Muscle of leg (tissue), 11 donors: ENCODE data around the gene CHRNE. TPM values are rescaled to one million over a fixed set of nuclear protein-coding genes. Genes with fewer than 3 reads are reported as not detected.
A peak's percentile ranks its signal among the peaks of the same experiment; 100 is the strongest.
"Not testable (repeated sequence)": the region's sequence is repeated elsewhere in the genome, so short reads cannot be mapped to it uniquely, and the experiment has no call there.

Experiments
- DNase-seq: peaks from one replicate; pipeline ENCODE4 v3.0.0; 2013
- H3K27ac ChIP-seq: one replicate; pipeline ENCODE4 v1.5.1; 2013; ENCODE audit warnings: mild to moderate bottlenecking, low read length, control low read depth
- H3K27me3 ChIP-seq: one replicate; pipeline ENCODE4 v1.6.1; 2013; ENCODE audit warnings: low read length; ENCODE audit not compliant: control insufficient read depth, insufficient read depth
- H3K36me3 ChIP-seq: one replicate; pipeline ENCODE4 v1.6.1; 2013; ENCODE audit warnings: low read length; ENCODE audit not compliant: control insufficient read depth, insufficient read depth
- H3K4me1 ChIP-seq: one replicate; pipeline ENCODE4 v1.6.1; 2013; ENCODE audit warnings: low read length; ENCODE audit not compliant: control insufficient read depth, insufficient read depth
- H3K4me3 ChIP-seq: one replicate; pipeline ENCODE4 v1.5.1; 2013; ENCODE audit warnings: low read length, control low read depth
- H3K9me3 ChIP-seq: replicated peaks from 2 replicates; pipeline ENCODE4 v1.6.1; 2013; ENCODE audit warnings: low read depth, low read length; ENCODE audit not compliant: control insufficient read depth
- WGBS: methylation state at CpG from one replicate; pipeline ENCODE4 v1.1.5; 2013; ENCODE audit warnings: missing lambda C conversion rate; ENCODE audit not compliant: insufficient coverage; 5-methylcytosine and 5-hydroxymethylcytosine counted together
- polyA plus RNA-seq, 8 donors: library from polyadenylated mRNA; unstranded; fragments of 120-200 nt; gene quantifications; one replicate each; pipeline versions ENCODE4 v1.2.1 to v1.2.3, GENCODE V29; 2013; ENCODE audit warnings: inconsistent platforms in 1 of 8, low replicate concordance in 1 of 8; ENCODE audit not compliant: insufficient read length in 8 of 8, insufficient read depth in 1 of 8
- total RNA-seq: library from RNA; stranded (reverse); fragments of 120-200 nt; gene quantifications from one replicate; pipeline ENCODE4 v1.2.4, GENCODE V29; 2013

CHRNE gene
- total and polyA plus RNA-seq, 9 donors: 0.53 to 2.5 (median 1.4) TPM

GRCh38 chr17:4863321-4863720 lies 39.6 kb downstream of the CHRNE start:
- peaks cover 15% of the 10 kb centered on the region for H3K4me1 ChIP-seq
- no peak overlapping the region for H3K4me3 ChIP-seq
- H3K27me3 ChIP-seq: no peaks in the 10 kb centered on the region
- no peak for DNase-seq
- H3K27ac ChIP-seq: no peak overlapping the region
- H3K9me3 ChIP-seq: no peaks in the 10 kb centered on the region
- WGBS: 83% methylated on average over 1 of the region's 1 CpG
- peaks cover 13% of the 10 kb centered on the region for H3K36me3 ChIP-seq

- 100% methylated on average over 2 of the region's 4 CpGs for WGBS
- Histone ChIP-seq H3K27ac (no peak overlapping the region), H3K36me3 (peaks cover 13% of the 10 kb centered on the region), H3K27me3 (no peaks in the 10 kb centered on the region), H3K4me3 (no peak overlapping the region), H3K4me1 (peaks cover 20% of the 10 kb centered on the region), H3K9me3 (no peaks in the 10 kb centered on the region)
- DNase-seq: no peak
These were observed 40.2 kb downstream of the CHRNE start for GRCh38 chr17:4862720-4863119.

- peak overlapping the region; percentile 51 for H3K27ac ChIP-seq
- H3K4me3 ChIP-seq: no peak overlapping the region
- H3K4me1 ChIP-seq: peaks cover 28% of the 10 kb centered on the region
- no peaks in the 10 kb centered on the region for H3K27me3 ChIP-seq
- 92% methylated on average over 16 of the region's 16 CpGs for WGBS
- H3K36me3 ChIP-seq: peaks cover 13% of the 10 kb centered on the region
- no peak for DNase-seq
- no peaks in the 10 kb centered on the region for H3K9me3 ChIP-seq
These were observed 41.8 kb downstream of the CHRNE start for GRCh38 chr17:4861052-4861451.

- no peak for DNase-seq
- peaks cover 13% of the 10 kb centered on the region for H3K36me3 ChIP-seq
- WGBS: 84% methylated on average over 7 of the region's 9 CpGs
- no peaks in the 10 kb centered on the region for H3K9me3 ChIP-seq
- H3K4me3 ChIP-seq: no peak overlapping the region
- no peaks in the 10 kb centered on the region for H3K27me3 ChIP-seq
- H3K27ac ChIP-seq: peak overlapping the region; percentile 51
- H3K4me1 ChIP-seq: peaks cover 30% of the 10 kb centered on the region
These were observed 42.2 kb downstream of the CHRNE start for GRCh38 chr17:4860651-4861050.

GRCh38 chr17:4859816-4860625 lies 42.9 kb downstream of the CHRNE start:
- Histone ChIP-seq H3K4me3 (peak overlapping the region; percentile 3), H3K36me3 (peaks cover 13% of the 10 kb centered on the region), H3K9me3 (no peaks in the 10 kb centered on the region), H3K27me3 (no peaks in the 10 kb centered on the region), H3K27ac (peak overlapping the region; percentile 51), H3K4me1 (peaks cover 30% of the 10 kb centered on the region)
- DNase-seq: peak; percentile 80
- 58% methylated on average over 22 of the region's 32 CpGs for WGBS

GRCh38 chr17:4858882-4859260 lies 44.0 kb downstream of the CHRNE start:
- 20% methylated on average over 4 of the region's 5 CpGs for WGBS
- Histone ChIP-seq H3K9me3 (no peaks in the 10 kb centered on the region), H3K36me3 (peaks cover 13% of the 10 kb centered on the region), H3K4me1 (peaks cover 30% of the 10 kb centered on the region), H3K27me3 (no peaks in the 10 kb centered on the region), H3K27ac (peak overlapping the region; percentile 81), H3K4me3 (no peak overlapping the region)
- no peak for DNase-seq

GRCh38 chr17:4858068-4858881 lies 44.6 kb downstream of the CHRNE start:
- Histone ChIP-seq H3K27ac (peak overlapping the region; percentile 81), H3K4me1 (peaks cover 30% of the 10 kb centered on the region), H3K27me3 (no peaks in the 10 kb centered on the region), H3K4me3 (no peak overlapping the region), H3K36me3 (peaks cover 13% of the 10 kb centered on the region), H3K9me3 (no peaks in the 10 kb centered on the region)
- WGBS: no CpG with 5 or more reads among the region's 7 CpGs
- DNase-seq: peak; percentile 36

GRCh38 chr17:4857347-4857746 lies 45.6 kb downstream of the CHRNE start:
- Histone ChIP-seq H3K36me3 (peaks cover 13% of the 10 kb centered on the region), H3K4me1 (peaks cover 32% of the 10 kb centered on the region)
- H3K9me3 ChIP-seq, H3K4me3 ChIP-seq, DNase-seq, H3K27ac ChIP-seq, H3K27me3 ChIP-seq: not testable (repeated sequence)
- 90% methylated on average over 4 of the region's 7 CpGs for WGBS

- Histone ChIP-seq H3K27me3 (no peaks in the 10 kb centered on the region), H3K27ac (no peak overlapping the region), H3K4me3 (no peak overlapping the region), H3K9me3 (no peaks in the 10 kb centered on the region), H3K4me1 (peaks cover 32% of the 10 kb centered on the region), H3K36me3 (peaks cover 13% of the 10 kb centered on the region)
- no peak for DNase-seq
- 93% methylated on average over 7 of the region's 7 CpGs for WGBS
These were observed 46.0 kb downstream of the CHRNE start for GRCh38 chr17:4856937-4857314.

- Histone ChIP-seq H3K9me3 (no peaks in the 10 kb centered on the region), H3K4me3 (no peak overlapping the region), H3K36me3 (peaks cover 12% of the 10 kb centered on the region), H3K27ac (no peak overlapping the region), H3K4me1 (peaks cover 32% of the 10 kb centered on the region), H3K27me3 (no peaks in the 10 kb centered on the region)
- WGBS: 97% methylated on average over 5 of the region's 17 CpGs
- no peak for DNase-seq
These were observed 46.5 kb downstream of the CHRNE start for GRCh38 chr17:4856271-4856936.
